Measurements from ENCODE around the gene RND2.

Gene RND2

GRCh38 chr17:43006639-43007551 lies 18.1 kb upstream of the RND2 start, which contains the start of gene IFI35:
TSS of gene IFI35 (plus strand) at chr17:43006784. CDS start at chr17:43006948, 164 bp downstream.
- DNase-seq (ENCODE audit: low read depth in 2 of 2), result no peak

- DNase-seq (ENCODE audit: low read depth in 2 of 2), result no peak
These were observed 14.2 kb upstream of the RND2 start for GRCh38 chr17:43010667-43011308.

- no peak for DNase-seq (ENCODE audit: low read depth in 2 of 2)
These were observed 13.1 kb upstream of the RND2 start for GRCh38 chr17:43011728-43012472.

GRCh38 chr17:43013296-43013695 lies 11.7 kb upstream of the RND2 start:
- DNase-seq (ENCODE audit: low read depth in 2 of 2), result no peak

- no peak for DNase-seq (ENCODE audit: low read depth in 2 of 2)
These were observed 10.9 kb upstream of the RND2 start for GRCh38 chr17:43014020-43014648.

- DNase-seq (ENCODE audit: low read depth in 2 of 2), result no peak
These were observed 10.1 kb upstream of the RND2 start for GRCh38 chr17:43014649-43015542.

GRCh38 chr17:43015579-43015978 lies 9.5 kb upstream of the RND2 start:
- DNase-seq (ENCODE audit: low read depth in 2 of 2), result no peak

GRCh38 chr17:43016216-43016615 lies 8.8 kb upstream of the RND2 start:
- no peak for DNase-seq (ENCODE audit: low read depth in 2 of 2)

GRCh38 chr17:43018008-43018853 lies 6.8 kb upstream of the RND2 start:
- DNase-seq (ENCODE audit: low read depth in 2 of 2), result no peak

- DNase-seq (ENCODE audit: low read depth in 2 of 2), result no peak
These were observed 6.1 kb upstream of the RND2 start for GRCh38 chr17:43018932-43019331.

- no peak for DNase-seq (ENCODE audit: low read depth in 2 of 2)
These were observed 5.6 kb upstream of the RND2 start for GRCh38 chr17:43019418-43019817.

- no peak for DNase-seq (ENCODE audit: low read depth in 2 of 2)
These were observed 4.9 kb upstream of the RND2 start for GRCh38 chr17:43020030-43020621.

GRCh38 chr17:43020789-43021740 lies 4.0 kb upstream of the RND2 start:
- DNase-seq (ENCODE audit: low read depth in 2 of 2), result no peak

GRCh38 chr17:43021741-43022512 lies 3.1 kb upstream of the RND2 start, which contains the start of gene VAT1:
TSS of gene VAT1 (minus strand) at chr17:43022385. CDS start at chr17:43022322, 63 bp downstream.
- no peak for DNase-seq (ENCODE audit: low read depth in 2 of 2)

- no peak for DNase-seq (ENCODE audit: low read depth in 2 of 2)
These were observed 243 bp downstream of the RND2 start for GRCh38 chr17:43025290-43025657.

GRCh38 chr17:43025766-43026537 lies 921 bp downstream of the RND2 start:
- no peak for DNase-seq (ENCODE audit: low read depth in 2 of 2)

GRCh38 chr17:43026595-43026994 lies 1.6 kb downstream of the RND2 start:
- no peak for DNase-seq (ENCODE audit: low read depth in 2 of 2)

Data from fibroblast of skin of left biceps (primary cell).